Occipital lobe (tissue), 3 donors: Measurements from ENCODE around the gene AGBL4. TPM values are rescaled to one million over a fixed set of nuclear protein-coding genes. Genes with fewer than 3 reads are reported as not detected.

Experiments
- DNase-seq: peaks from one replicate; lab custom pipeline; 2025; lab: John Stamatoyannopoulos, UW
- small RNA-seq: library from RNA; depleted of rRNA; stranded (forward); fragments of <200 nt; gene quantifications from one replicate; pipeline ENCODE3, GENCODE V24; 2014
- total RNA-seq: library from RNA; depleted of rRNA; stranded (reverse); fragments of >200 nt; gene quantifications from one replicate; pipeline ENCODE4 v1.2.3, GENCODE V29; 2014

Gene AGBL4
- total RNA-seq, 1 donor from 2014 or later = 3.4 TPM

- no peak for DNase-seq
Observed at GRCh38 chr1:48495166-48495565, 1528.6 kb downstream of the AGBL4 start.

GRCh38 chr1:48493970-48494769 lies 1529.6 kb downstream of the AGBL4 start:
- peak; percentile 75 for DNase-seq

- no peak for DNase-seq
Observed at GRCh38 chr1:48493041-48493440, 1530.7 kb downstream of the AGBL4 start.

GRCh38 chr1:48492392-48492791 lies 1531.4 kb downstream of the AGBL4 start:
- no peak for DNase-seq

GRCh38 chr1:48488721-48489120 lies 1535.0 kb downstream of the AGBL4 start:
- DNase-seq = no peak

Small RNA genes within 50 kb of the gene (small RNA-seq; reads per million reads assigned to genes)
- not detected for gene AL390023.1

Other genes starting within 250 kb of the AGBL4 start
- gene ELAVL4, start 85.0 kb upstream of the AGBL4 start, total RNA-seq = 91.4 TPM